DMS 273 treated with DMSO at 0.1 percent for 48 hours (cell line): ENCODE measurements around the gene TRPV5.

ENCODE experiments used
- DNase-seq: peaks from one replicate; lab custom pipeline; 2025; lab: John Stamatoyannopoulos, UW

TRPV5 gene

DNA sequence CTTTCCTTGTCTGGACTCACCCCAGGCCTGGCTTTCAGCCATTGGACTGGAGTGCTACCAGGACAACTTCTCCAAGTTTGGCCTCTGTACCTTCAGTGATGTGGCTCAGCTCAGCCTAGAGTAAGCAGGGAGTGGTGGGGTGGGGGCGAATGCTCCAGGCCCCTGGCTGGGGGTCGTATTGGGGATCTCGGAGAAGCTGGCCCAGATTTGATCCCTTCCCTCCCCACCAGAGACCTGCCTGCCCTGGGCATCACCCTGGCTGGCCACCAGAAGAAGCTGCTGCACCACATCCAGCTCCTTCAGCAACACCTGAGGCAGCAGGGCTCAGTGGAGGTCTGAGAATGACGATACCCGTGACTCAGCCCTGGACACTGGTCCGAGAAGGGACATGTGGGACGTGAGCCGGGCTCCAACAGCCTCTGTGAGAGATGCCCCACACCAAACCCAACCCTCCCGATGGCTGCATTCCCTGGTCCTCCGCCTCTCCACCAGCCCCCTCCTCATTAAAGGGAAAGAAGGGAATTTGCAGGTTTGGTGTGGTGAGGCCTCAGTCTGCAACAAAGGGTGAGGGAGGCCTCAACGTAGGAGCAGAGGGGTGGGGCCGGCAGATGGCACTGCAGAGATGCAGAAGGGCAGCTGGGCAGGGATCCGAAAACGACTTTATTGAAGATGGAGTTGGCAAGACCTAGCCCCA, 62.8 kb downstream of the TRPV5 start:
- no peak for DNase-seq

DNA sequence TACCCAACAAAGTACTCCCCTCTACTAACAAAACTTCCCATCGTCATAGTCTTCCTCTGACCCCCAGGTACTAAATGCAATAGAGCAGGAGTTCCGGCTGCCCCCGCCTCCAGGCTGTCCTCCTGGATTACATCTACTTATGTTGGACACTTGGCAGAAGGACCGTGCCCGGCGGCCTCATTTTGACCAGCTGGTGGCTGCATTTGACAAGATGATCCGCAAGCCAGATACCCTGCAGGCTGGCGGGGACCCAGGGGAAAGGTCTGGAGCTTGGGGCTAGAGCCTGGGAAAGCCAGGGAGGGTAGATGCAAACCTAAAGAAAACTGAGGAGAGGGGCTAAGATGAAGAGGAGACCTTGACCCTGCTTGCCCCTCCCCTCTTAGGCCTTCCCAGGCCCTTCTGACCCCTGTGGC, 63.4 kb downstream of the TRPV5 start:
- no peak for DNase-seq

DNA sequence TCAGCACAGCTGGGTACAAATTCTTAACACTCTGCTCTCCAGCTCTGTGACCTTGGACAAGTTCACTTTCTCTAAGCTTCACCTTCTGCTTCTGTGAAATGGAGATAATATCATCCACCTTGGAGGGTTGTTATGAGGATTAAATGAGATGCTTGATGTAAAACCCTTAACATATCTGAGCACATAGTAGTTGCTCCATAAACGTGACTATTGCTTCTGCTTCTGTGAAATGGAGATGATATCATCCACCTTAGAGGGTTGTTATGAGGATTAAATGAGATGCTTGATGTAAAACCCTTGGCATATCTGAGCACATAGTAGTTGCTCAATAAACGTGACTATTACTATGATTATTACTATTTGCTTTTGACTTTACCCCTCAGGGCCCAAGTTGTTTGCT, 64.1 kb downstream of the TRPV5 start:
- DNase-seq, result no peak

DNA sequence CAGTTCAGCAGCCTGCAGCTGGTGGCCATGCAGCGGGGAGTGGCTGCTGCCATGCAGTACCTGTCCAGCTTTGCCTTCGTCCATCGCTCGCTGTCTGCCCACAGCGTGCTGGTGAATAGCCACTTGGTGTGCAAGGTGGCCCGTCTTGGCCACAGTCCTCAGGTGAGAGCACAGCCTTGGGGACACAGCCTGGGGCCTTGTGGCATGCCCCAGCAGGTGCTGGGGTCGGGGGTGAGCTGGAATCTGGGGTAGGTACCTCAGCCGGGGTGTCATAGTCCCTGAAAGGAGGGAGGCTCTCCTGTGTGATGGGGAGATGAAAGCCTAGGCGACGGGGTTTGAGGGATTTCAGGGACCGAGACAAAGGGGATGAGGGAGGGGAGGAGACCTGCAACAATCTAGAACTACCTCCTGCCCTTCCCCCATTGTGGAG, 64.5 kb downstream of the TRPV5 start:
- no peak for DNase-seq

DNA sequence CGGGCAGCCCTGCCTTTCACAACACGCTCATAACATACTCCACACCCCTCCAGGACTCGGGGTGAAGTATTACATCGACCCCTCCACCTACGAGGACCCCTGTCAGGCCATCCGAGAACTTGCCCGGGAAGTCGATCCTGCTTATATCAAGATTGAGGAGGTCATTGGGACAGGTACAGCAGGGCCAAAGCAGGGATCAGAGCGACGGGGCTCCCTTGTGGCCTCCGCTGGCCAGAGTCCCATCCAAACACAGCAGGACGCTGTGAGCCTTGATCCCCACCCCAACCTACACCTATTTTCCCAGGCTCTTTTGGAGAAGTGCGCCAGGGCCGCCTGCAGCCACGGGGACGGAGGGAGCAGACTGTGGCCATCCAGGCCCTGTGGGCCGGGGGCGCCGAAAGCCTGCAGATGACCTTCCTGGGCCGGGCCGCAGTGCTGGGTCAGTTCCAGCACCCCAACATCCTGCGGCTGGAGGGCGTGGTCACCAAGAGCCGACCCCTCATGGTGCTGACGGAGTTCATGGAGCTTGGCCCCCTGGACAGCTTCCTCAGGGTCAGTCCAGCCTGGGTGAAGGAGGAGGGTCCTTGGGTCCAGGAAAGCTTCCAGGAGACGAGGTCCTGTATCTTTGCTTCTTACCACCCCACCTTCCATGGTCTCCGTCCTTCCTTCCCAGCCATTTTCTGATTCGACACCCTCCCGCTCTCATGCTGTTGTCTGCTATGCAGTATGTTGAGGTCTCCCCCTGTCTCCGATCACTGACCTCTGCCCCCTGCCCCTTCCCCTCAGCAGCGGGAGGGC, 65.2 kb downstream of the TRPV5 start:
- no peak for DNase-seq

DNA sequence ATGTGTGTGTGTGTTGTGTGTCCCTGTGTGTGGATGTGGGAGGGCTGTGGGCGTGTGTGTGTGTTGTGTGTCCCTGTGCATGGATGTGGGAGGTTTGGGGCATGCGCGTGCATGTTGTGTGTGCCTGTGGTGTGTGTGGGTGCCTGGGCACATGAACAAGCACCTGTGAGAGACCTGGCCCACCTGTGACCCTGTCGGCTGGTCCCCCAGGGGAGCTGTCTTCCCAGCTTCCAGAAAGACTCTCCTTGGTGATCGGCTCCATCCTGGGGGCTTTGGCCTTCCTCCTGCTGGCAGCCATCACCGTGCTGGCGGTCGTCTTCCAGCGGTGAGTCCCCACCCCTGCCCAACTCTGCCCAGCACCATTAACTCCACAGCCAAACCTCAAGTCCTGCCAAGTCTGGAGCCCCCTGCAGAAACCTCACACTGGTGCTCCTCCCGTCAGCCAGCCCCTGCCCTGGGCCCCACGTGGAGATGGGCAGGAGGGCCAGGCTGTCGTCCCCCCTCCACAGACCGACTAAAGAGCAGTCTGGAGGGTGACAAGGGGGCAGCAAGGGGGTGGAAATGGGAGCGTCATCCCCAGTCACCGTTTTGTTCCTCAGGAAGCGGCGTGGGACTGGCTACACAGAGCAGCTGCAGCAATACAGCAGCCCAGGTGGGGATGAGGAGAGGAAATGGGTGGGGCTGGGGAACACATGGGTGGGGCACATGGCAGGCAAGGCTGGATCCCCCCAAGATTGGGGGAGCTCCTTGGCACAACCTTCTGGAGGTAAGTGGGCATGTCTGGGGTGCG, 66.0 kb downstream of the TRPV5 start:
- no peak for DNase-seq

DNA sequence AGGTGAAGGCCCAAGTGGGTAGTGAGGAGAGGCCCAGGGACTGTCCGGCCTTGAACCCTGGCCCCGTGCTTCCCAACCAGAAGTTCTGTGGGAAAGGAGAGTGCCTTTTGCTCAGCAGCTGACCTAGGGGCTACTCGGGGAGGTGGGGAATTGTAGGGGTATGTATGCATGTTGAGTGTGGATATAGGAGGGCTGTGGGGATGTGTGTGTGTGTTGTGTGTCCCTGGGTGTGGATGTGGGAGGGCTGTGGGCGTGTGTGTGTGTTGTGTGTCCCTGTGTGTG, 66.5 kb downstream of the TRPV5 start:
- DNase-seq, result no peak

DNA sequence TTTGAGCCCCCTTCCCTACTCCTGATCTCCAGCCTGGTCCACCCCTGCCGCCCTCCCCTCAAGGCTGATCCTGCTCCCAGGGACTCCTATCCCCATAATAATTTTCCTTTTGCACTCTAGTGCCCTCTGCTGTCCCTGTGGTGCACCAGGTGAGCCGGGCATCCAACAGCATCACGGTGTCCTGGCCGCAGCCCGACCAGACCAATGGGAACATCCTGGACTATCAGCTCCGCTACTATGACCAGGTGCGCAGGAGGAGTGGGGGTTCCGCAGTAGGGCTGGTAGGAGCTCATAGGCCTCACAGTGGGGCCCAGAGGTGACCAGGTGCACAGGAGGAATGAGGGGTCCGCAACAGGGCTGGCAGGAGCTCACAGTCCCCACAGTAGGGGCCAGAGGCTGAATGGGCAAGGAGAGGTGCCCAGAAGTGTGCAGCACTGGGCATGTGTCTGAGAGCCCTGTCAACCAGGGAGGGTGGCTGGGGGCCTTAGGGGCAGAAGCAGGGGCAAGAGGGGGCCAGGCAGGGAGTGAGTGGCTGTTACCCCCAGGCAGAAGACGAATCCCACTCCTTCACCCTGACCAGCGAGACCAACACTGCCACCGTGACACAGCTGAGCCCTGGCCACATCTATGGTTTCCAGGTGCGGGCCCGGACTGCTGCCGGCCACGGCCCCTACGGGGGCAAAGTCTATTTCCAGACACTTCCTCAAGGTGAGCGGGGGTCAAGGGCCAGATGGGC, 67.0 kb downstream of the TRPV5 start:
- no peak for DNase-seq

DNA sequence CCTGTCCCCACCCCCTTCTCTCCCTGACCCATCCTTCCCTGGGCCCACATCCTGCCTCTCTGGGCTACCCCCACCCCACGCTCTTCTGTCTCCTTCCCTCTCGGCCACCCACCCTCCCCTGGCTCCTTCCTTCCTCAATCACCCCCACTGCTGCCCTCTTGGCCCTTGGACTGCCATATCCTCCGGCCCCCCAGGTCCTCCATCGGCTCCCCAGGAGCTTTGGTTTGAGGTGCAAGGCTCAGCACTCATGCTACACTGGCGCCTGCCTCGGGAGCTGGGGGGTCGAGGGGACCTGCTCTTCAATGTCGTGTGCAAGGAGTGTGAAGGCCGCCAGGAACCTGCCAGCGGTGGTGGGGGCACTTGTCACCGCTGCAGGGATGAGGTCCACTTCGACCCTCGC, 67.8 kb downstream of the TRPV5 start:
- no peak for DNase-seq

DNA sequence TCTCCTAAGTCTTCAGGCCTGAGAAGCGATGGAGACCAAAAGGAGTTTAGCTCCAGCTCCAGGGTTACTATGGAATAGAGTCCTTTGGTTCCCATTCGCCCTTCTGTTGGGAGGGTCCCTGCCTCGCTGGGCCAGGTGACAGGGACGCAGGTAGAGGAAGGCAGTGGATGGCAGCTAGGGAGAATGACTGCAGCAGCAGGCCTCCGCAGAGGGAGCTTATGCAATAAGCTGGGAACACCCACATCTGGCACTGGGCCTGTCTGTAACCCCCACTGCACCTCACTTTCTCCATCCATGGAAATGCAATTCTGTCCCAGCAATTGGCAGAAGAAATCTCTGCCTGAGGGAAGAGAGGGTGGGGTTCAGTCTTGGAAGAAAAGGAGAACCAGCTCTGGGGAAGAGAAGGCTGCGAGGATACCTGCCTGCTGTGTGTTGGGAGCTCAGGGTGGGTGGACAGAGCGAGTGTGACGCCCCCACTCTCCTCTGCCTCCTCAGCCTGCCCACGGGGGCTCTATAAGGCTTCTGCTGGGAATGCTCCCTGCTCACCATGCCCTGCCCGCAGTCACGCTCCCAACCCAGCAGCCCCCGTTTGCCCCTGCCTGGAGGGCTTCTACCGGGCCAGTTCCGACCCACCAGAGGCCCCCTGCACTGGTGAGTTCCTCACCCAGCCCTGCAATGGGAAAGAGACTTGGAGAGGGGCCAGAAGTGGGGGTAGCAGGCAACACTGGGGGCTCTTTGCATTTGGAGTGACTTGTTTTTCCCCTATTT, 68.4 kb downstream of the TRPV5 start:
- no peak for DNase-seq

DNA sequence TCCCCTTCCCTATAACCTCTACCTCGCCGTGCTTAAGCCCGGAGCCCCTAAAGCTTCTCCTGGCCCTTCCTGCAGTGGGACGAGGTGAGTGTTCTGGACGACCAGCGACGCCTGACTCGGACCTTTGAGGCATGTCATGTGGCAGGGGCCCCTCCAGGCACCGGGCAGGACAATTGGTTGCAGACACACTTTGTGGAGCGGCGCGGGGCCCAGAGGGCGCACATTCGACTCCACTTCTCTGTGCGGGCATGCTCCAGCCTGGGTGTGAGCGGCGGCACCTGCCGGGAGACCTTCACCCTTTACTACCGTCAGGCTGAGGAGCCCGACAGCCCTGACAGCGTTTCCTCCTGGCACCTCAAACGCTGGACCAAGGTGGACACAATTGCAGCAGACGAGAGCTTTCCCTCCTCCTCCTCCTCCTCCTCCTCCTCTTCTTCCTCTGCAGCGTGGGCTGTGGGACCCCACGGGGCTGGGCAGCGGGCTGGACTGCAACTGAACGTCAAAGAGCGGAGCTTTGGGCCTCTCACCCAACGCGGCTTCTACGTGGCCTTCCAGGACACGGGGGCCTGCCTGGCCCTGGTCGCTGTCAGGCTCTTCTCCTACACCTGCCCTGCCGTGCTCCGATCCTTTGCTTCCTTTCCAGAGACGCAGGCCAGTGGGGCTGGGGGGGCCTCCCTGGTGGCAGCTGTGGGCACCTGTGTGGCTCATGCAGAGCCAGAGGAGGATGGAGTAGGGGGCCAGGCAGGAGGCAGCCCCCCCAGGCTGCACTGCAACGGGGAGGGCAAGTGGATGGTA, 69.5 kb downstream of the TRPV5 start:
- DNase-seq, result no peak

DNA sequence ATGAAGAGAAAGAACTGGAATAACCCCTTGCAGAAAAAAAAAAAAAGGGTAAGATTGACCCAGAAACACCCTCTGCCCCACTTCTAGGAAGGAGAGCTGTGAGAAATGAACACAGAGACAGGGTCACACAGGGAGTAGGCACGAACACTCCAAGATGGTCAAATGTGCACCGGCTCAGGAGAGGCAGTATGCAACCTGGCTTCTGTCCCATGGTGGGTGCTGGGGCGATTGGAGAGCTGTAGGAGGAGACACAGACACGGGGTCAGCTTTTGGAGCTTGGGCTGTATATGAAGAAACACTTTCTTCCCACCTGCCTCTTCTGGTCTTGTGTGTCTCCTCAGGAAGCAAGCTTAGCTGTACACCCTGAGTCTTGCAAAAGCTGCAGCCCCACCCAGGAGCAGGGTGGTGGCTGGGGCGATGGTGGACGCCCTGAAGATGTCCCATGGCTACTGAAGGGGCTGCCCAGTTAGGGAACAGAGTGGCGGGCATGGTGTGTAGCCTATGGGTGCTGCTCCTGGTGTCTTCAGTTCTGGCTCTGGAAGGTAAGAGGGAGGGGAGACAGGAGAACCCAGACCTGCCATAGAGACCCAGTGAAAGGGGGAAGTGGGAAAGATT, 70.7 kb downstream of the TRPV5 start:
- no peak for DNase-seq

DNA sequence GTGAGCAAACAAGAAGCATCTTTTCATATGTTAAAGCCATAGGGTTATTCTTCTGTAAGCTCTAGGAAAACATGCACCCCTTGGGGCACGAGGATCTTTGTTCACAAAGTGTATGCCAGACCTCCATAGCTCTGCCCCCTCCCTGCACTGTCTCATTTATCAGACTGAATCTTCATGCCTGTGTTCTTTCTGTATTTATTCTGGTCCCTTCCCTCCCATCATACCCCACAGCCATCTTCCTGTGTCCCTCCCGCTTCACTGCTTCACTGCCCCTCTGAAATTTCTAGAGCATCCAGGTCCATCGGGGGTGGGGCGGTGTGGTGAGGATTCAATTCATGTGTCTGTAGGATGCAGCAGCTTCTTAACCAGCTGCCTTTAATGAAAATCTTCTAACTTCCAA, 71.2 kb downstream of the TRPV5 start:
- DNase-seq, result no peak

DNA sequence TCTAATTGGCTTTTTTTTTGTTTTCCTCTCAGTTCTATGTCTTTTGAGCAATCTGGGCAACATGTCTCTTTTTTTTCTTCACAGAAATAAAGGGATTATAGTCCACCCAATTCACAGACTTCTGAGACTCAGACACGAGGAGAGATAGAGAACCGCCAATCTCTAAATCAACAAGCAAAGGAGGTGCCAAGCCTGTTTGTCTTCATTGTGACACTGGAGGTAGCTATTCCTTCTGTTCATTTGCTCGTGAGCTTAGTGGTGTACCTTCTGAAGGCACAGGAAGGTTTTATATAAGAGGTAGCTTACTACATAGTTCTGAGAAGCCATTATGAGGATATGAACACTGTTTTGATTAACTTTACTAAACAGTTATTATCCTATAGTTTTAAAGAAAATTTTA, 72.6 kb downstream of the TRPV5 start:
- DNase-seq, result no peak

DNA sequence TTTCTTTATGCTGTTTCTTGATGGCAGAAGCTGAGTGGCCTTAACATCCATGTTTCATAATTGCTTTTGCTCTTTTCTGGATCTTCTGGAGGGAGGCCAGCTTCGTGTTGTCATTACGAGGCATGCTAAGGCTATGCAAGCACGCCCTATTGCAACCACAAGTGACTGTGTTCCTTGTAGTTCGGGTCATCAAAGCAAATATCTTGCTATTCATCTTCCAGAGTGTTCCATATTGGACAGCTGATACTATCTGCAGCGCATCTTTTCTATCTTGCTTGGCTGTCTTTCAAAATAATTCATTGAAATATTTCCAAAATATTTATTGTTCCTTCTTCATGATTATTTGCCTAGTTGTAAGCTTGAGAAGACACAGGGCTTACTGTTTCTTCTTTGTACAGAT, 73.7 kb downstream of the TRPV5 start:
- DNase-seq, result no peak

DNA sequence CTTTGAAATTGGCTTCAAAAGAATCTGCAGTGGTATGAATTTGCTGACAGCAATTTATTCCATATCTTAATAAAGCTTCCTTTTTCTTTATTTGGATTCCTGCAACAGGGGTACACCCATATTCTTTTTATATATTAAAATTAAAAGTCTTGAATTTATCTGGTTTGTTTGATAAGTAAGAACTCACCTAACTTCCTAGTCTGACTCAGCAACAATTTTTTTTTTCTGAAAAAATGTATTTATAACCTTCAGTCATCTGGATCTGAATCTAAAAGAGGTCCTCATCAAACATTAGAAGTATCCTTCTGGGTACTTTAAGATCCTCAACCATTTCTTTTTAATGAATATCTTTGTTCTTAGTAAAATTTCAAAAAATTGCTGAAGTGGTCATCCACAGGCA, 74.1 kb downstream of the TRPV5 start:
- no peak for DNase-seq
